T-cell (primary cell): Measurements from ENCODE around the gene MS4A4E. TPM values are rescaled to one million over a fixed set of nuclear protein-coding genes. Genes with fewer than 3 reads are reported as not detected.
"Not testable (repeated sequence)": the region's sequence is repeated elsewhere in the genome, so short reads cannot be mapped to it uniquely, and the experiment has no call there.

ENCODE experiments used
- ATAC-seq, 4 experiments: fragments of 200-7000 bp in 3 of 4; fragments of 150-1000 bp in 1 of 4; cut with Tn5 transposase; replicated peaks in 1 of 4; 1 replicate in 3 of 4; 2 replicates in 1 of 4; pipeline ENCODE4 v1.10.0; 2021; ENCODE audit warnings: moderate library complexity in 3 of 4, mild to moderate bottlenecking in 2 of 4, moderate number of reproducible peaks in 1 of 4
- CTCF ChIA-PET, 2 donors: fragments of 300-600 bp; sonication (Branson Sonifier 250); formaldehyde crosslinking; loops; one replicate each; lab custom pipeline; 2022; ENCODE audit warnings: antibody characterized with exemption in 2 of 2; lab: Charles Lee
- POLR2A ChIA-PET, 2 donors: fragments of 300-600 bp; sonication (Branson Sonifier 250); formaldehyde crosslinking; loops; one replicate each; lab custom pipeline; 2022; ENCODE audit warnings: antibody characterized with exemption in 2 of 2; lab: Charles Lee
- DNase-seq, 35 experiments: peaks; one replicate each; pipeline versions ENCODE4 v3.0.0 to v3.0.0-alpha.2; 2013 to 2023
- H3K27ac ChIP-seq: one replicate; pipeline ENCODE4 v1.5.1; 2013; ENCODE audit warnings: low read length
- H3K27me3 ChIP-seq, 2 experiments: replicated peaks in 1 of 2; 1 replicate in 1 of 2; 2 replicates in 1 of 2; pipeline versions ENCODE4 v1.6.1 to v1.7.0; 2013; ENCODE audit warnings: low read length in 1 of 2, mixed read lengths in 1 of 2; ENCODE audit not compliant: control insufficient read depth in 2 of 2, insufficient read depth in 2 of 2; ENCODE audit errors: extremely low read depth in 1 of 2
- H3K36me3 ChIP-seq, 2 donors: 1 replicate in 1 of 2; 2 replicates in 1 of 2; pipeline versions ENCODE4 v1.6.1 to v1.7.0; 2013; ENCODE audit warnings: low read length in 1 of 2; ENCODE audit not compliant: control insufficient read depth in 2 of 2, insufficient read depth in 1 of 2; ENCODE audit errors: extremely low read depth in 1 of 2
- H3K4me1 ChIP-seq, 2 experiments: 1 replicate in 1 of 2; 2 replicates in 1 of 2; pipeline versions ENCODE4 v1.6.1 to v1.7.0; 2013; ENCODE audit warnings: low read length in 2 of 2, mixed read lengths in 1 of 2; ENCODE audit not compliant: insufficient read depth in 2 of 2, control insufficient read depth in 1 of 2; ENCODE audit errors: extremely low read depth in 1 of 2
- H3K4me3 ChIP-seq, 2 donors: 1 replicate in 1 of 2; 2 replicates in 1 of 2; pipeline versions ENCODE4 v1.5.1 to v1.7.0; 2013; ENCODE audit warnings: mild to moderate bottlenecking in 2 of 2, low read length in 1 of 2, moderate library complexity in 1 of 2; ENCODE audit not compliant: control insufficient read depth in 1 of 2; ENCODE audit errors: extremely low read depth in 1 of 2
- H3K9me3 ChIP-seq: 2 replicates; pipeline ENCODE4 v1.7.0; 2013
- H3K27ac Mint-ChIP-seq, 2 donors: one replicate each; pipeline ENCODE4 v1.8.0; 2020 to 2021; ENCODE audit warnings: mild to moderate bottlenecking in 2 of 2, mixed read lengths in 2 of 2
- H3K27me3 Mint-ChIP-seq, 2 donors: one replicate each; pipeline ENCODE4 v1.8.0; 2021 to 2022; ENCODE audit warnings: mixed read lengths in 2 of 2
- H3K36me3 Mint-ChIP-seq: one replicate; pipeline ENCODE4 v1.8.0; 2021; ENCODE audit warnings: mixed read lengths
- H3K4me1 Mint-ChIP-seq, 3 donors: one replicate each; pipeline ENCODE4 v1.8.0; 2020 to 2022; ENCODE audit warnings: mixed read lengths in 3 of 3, mild to moderate bottlenecking in 1 of 3
- H3K4me3 Mint-ChIP-seq, 3 donors: one replicate each; pipeline ENCODE4 v1.8.0; 2020 to 2022; ENCODE audit warnings: mild to moderate bottlenecking in 3 of 3, mixed read lengths in 3 of 3, moderate library complexity in 3 of 3
- H3K9me3 Mint-ChIP-seq, 3 donors: one replicate each; pipeline ENCODE4 v1.8.0; 2020 to 2022; ENCODE audit warnings: mixed read lengths in 3 of 3
- WGBS: methylation state at CpG from one replicate; pipeline ENCODE4 v1.1.5; 2013; ENCODE audit warnings: missing lambda C conversion rate; ENCODE audit not compliant: insufficient coverage; 5-methylcytosine and 5-hydroxymethylcytosine counted together
- total RNA-seq, 35 experiments: library from RNA in 6 of 35; stranded (reverse) in 6 of 35; fragments of 120-200 nt in 1 of 35; gene quantifications; one replicate each; pipeline versions ENCODE4 v1.2.1 to v1.2.4 and lab custom pipeline; 2013 to 2026

Gene MS4A4E
- total RNA-seq, 5 donors from 2014 or later (not counting 1 experiment from before 2014, with no cell fraction given): 0.54 to 1.0 TPM; not detected in 3

DNA sequence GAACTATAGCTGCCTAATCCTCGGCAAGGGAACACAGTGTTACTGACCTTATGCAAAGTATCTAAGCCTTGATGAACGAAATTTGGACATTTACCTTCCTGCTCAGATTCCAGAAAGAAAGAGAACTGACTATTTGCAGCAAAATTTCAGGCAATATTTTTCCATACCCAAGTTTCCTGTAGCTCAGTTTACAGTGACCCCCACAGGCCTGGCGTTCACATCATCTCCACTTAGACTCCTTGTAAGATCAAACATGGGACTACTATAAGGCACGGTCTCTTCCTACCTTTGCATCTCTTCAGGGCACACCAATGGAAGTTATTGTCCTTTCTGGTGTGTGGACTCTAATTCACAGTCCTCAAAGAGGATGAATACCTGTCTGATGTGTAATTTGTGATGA is 81.2 kb downstream of the MS4A4E start:
- CTCF ChIA-PET: no interaction called here
- 54% methylated on average over 2 of the region's 4 CpGs for WGBS
- no peak for ATAC-seq

DNA sequence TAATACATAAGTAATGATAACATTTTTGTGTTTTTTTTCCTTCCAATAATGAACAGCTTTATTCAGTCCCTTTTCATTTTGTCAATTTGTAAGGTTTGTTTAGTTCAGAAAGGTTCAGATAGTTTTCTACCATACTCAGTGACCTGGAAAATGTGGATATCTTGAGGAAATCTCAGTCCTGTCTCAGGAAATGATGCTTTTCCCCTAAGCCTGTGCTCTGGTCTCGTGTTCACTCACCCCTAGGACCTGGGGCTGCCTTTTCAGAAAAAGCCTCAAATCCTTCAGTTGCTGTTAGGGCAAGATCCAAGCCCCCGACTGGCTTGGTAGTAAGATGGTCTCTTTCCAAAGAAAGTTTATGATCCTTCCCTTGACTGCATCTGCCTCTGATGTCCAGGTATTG is 81.8 kb downstream of the MS4A4E start:
- WGBS: no CpG with 5 or more reads among the region's 2 CpGs
- H3K4me1 ChIP-seq: no peaks in the 10 kb centered on the region
- H3K36me3 ChIP-seq: no peaks in the 10 kb centered on the region
- H3K27ac ChIP-seq: no peak overlapping the region
- Mint-ChIP-seq H3K4me1 (peaks cover 0 to 2% (median under 1%) of the 10 kb centered on the region in 3 donors), H3K9me3 (peaks cover 0 to 2% (median 0%) of the 10 kb centered on the region in 3 donors), H3K27me3 (peaks cover 11 to 14% of the 10 kb centered on the region in 2 donors), H3K36me3 (no peaks in the 10 kb centered on the region), H3K27ac (no peak overlapping the region), H3K4me3 (no peak overlapping the region)
- DNase-seq (no peak), ATAC-seq (no peak)
- no peak overlapping the region for H3K4me3 ChIP-seq
- H3K9me3 ChIP-seq: no peaks in the 10 kb centered on the region
- ChIA-PET POLR2A (no interaction called here), CTCF (no interaction called here)
- H3K27me3 ChIP-seq: peaks cover 0 to 2% of the 10 kb centered on the region in 2 experiments

More for the DNA sequence above, 81.2 kb downstream of the MS4A4E start:
- Mint-ChIP-seq H3K4me1 (no peaks in the 10 kb centered on the region), H3K4me3 (no peak overlapping the region), H3K27ac (no peak overlapping the region), H3K27me3 (peaks cover 9 to 12% of the 10 kb centered on the region in 2 donors), H3K36me3 (no peaks in the 10 kb centered on the region), H3K9me3 (no peaks in the 10 kb centered on the region)
- H3K4me3 ChIP-seq: no peak overlapping the region
- no peak overlapping the region for H3K27ac ChIP-seq
- no peaks in the 10 kb centered on the region for H3K9me3 ChIP-seq
- H3K36me3 ChIP-seq: no peaks in the 10 kb centered on the region
- no peaks in the 10 kb centered on the region for H3K4me1 ChIP-seq
- peaks cover 0 to 2% of the 10 kb centered on the region in 2 experiments for H3K27me3 ChIP-seq
- POLR2A ChIA-PET: no interaction called here
- no peak for DNase-seq

- DNase-seq (no peak), ATAC-seq (no peak)
- Mint-ChIP-seq H3K4me3 (no peak overlapping the region), H3K36me3 (no peaks in the 10 kb centered on the region), H3K27me3 (peaks cover 12 to 13% of the 10 kb centered on the region in 2 donors), H3K27ac (no peak overlapping the region), H3K9me3 (peaks cover 0 to 6% (median 0%) of the 10 kb centered on the region in 3 donors), H3K4me1 (peaks cover 0 to 5% (median 2%) of the 10 kb centered on the region in 3 donors)
- no peak overlapping the region for H3K4me3 ChIP-seq
- no peaks in the 10 kb centered on the region for H3K9me3 ChIP-seq
- peaks cover 0 to 2% of the 10 kb centered on the region in 2 experiments for H3K27me3 ChIP-seq
- H3K27ac ChIP-seq: no peak overlapping the region
- CTCF ChIA-PET: no interaction called here
- WGBS: no CpG with 5 or more reads among the region's 1 CpG
- no peaks in the 10 kb centered on the region for H3K4me1 ChIP-seq
- H3K36me3 ChIP-seq: no peaks in the 10 kb centered on the region
- POLR2A ChIA-PET: no interaction called here
These were observed 83.1 kb downstream of the MS4A4E start for GRCh38 chr11:60159868-60160267.

DNA sequence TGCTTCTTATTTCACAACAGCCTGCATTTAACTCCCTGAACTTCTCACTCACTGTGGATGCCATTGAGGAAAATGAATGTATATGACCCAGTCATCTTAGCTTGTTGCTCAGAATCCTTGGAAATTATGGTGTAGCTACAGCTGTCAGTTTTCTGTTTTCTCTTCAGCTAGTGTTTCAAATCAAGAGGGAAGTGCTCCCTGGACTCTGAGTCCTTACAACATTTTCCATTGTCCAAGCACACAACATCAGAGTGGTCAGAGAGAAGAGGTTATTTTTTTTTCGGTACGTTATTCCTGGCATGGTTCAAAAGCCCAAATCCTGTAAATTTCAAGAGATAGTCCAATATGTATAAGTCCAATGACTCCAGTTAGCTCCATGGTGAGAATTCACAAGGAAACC is 83.7 kb downstream of the MS4A4E start:
- WGBS: no CpG with 5 or more reads among the region's 2 CpGs
- Histone ChIP-seq H3K36me3 (no peaks in the 10 kb centered on the region), H3K4me3 (no peak overlapping the region), H3K27me3 (peaks cover 0 to 1% of the 10 kb centered on the region in 2 experiments), H3K4me1 (no peaks in the 10 kb centered on the region), H3K27ac (no peak overlapping the region), H3K9me3 (no peaks in the 10 kb centered on the region)
- CTCF ChIA-PET: no interaction called here
- DNase-seq (no peak), ATAC-seq (no peak)
- no peak overlapping the region for H3K4me3 Mint-ChIP-seq
- peaks cover 10 to 12% of the 10 kb centered on the region in 2 donors for H3K27me3 Mint-ChIP-seq
- peaks cover 0 to 5% (median 2%) of the 10 kb centered on the region in 3 donors for H3K4me1 Mint-ChIP-seq
- H3K36me3 Mint-ChIP-seq: no peaks in the 10 kb centered on the region
- peaks cover 0 to 6% (median 0%) of the 10 kb centered on the region in 3 donors for H3K9me3 Mint-ChIP-seq
- H3K27ac Mint-ChIP-seq: no peak overlapping the region
- POLR2A ChIA-PET: no interaction called here

DNA sequence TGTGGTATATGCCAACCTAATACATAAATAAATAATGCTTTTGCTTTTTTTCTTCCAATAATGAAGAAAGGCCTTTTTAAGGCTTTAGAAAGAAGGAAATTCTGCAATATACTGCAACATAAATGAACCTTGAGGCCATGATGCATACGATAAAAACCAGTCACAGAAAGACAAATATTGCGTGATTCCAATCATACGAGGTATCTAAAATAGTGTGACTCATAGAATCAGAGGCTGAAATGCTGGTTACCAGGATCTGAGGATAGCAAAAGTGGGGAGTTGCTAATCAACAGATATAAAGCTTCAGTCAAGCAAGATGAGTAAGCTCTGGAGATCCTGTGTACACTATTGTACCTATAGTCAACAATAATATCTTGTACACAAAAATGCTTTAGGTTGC is 84.3 kb downstream of the MS4A4E start:
- 90% methylated on average over 2 of the region's 3 CpGs for WGBS
- no peaks in the 10 kb centered on the region for H3K36me3 Mint-ChIP-seq

DNA sequence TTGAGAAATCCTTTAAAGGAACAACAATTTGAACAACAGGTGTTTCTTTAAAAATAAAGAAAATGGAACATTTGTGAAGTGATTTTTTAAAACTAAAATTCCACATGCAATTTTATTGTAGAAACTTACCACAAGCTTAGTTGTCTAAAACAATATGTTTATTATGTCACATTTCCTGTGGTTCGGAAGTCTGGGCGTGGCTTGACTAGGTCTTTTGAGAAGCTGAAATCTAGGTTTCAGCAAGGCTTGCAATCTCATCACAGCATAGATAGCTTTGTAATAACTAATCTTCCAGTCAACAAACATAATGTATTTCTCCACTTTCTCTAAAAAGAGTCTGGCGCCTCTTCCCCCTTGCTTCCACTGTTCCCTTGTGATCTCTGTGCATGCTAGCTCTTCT is 87.0 kb downstream of the MS4A4E start:
- ATAC-seq: no peak
- no peaks in the 10 kb centered on the region for H3K4me1 ChIP-seq
- H3K4me3 Mint-ChIP-seq: no peak overlapping the region
- peaks cover 0 to 5% (median 2%) of the 10 kb centered on the region in 3 donors for H3K4me1 Mint-ChIP-seq
- no peaks in the 10 kb centered on the region for H3K36me3 ChIP-seq
- ChIA-PET POLR2A (no interaction called here), CTCF (no interaction called here)
- 79% methylated on average over 2 of the region's 3 CpGs for WGBS
- no peaks in the 10 kb centered on the region for H3K27me3 ChIP-seq
- peaks cover 10 to 13% of the 10 kb centered on the region in 2 donors for H3K27me3 Mint-ChIP-seq
- H3K9me3 Mint-ChIP-seq: peaks cover 0 to 10% (median 0%) of the 10 kb centered on the region in 3 donors
- H3K27ac Mint-ChIP-seq: no peak overlapping the region
- H3K36me3 Mint-ChIP-seq: no peaks in the 10 kb centered on the region
- H3K4me3 ChIP-seq: no peak overlapping the region
- no peak overlapping the region for H3K27ac ChIP-seq
- no peak for DNase-seq
- no peaks in the 10 kb centered on the region for H3K9me3 ChIP-seq

More for the DNA sequence above, 84.3 kb downstream of the MS4A4E start:
- ATAC-seq (no peak), DNase-seq (no peak)
- Histone ChIP-seq H3K4me3 (no peak overlapping the region), H3K9me3 (no peaks in the 10 kb centered on the region), H3K27me3 (no peaks in the 10 kb centered on the region), H3K27ac (no peak overlapping the region), H3K36me3 (no peaks in the 10 kb centered on the region), H3K4me1 (no peaks in the 10 kb centered on the region)
- ChIA-PET POLR2A (no interaction called here), CTCF (no interaction called here)
- Mint-ChIP-seq H3K4me1 (peaks cover 0 to 5% (median 2%) of the 10 kb centered on the region in 3 donors), H3K4me3 (no peak overlapping the region), H3K9me3 (peaks cover 0 to 6% (median 0%) of the 10 kb centered on the region in 3 donors), H3K27me3 (peaks cover 10 to 12% of the 10 kb centered on the region in 2 donors), H3K27ac (no peak overlapping the region)

- ATAC-seq, H3K27ac ChIP-seq, H3K4me3 Mint-ChIP-seq, DNase-seq, H3K36me3 Mint-ChIP-seq, H3K36me3 ChIP-seq, CTCF ChIA-PET, H3K9me3 ChIP-seq, H3K4me1 Mint-ChIP-seq, H3K4me3 ChIP-seq, H3K4me1 ChIP-seq, POLR2A ChIA-PET, H3K9me3 Mint-ChIP-seq, H3K27me3 ChIP-seq, H3K27ac Mint-ChIP-seq, H3K27me3 Mint-ChIP-seq: not testable (repeated sequence)
These were observed 90.2 kb downstream of the MS4A4E start for GRCh38 chr11:60152727-60153126.
